Measurements from ENCODE around the gene CYP46A1.

DNA sequence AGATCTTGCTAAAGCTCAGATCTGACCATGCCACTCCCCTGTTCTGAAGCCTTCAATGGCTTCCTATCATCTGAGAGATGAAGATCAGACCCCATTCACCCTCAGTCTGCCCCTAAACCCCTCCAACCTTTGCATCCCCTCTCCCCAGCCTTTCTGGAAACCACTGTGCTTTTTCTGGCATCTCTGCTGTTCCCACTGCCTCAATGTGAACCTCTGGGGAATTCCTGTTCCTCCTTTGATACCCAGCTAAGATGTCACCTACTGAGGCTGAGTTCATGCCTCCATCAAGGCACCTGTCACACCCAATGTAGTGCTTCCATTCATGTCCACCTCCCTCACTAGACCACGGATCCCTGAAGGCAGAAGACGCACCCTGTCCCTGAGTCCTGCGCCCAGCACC is 19.3 kb downstream of the CYP46A1 start:
- no peak for TF ChIP-seq POLR2AphosphoS5 (IDR thresholded peaks at IDR 0.05; ENCODE audit: low read depth, low read length)
- TF ChIP-seq REST (IDR thresholded peaks at IDR 0.05; ENCODE audit: insufficient read depth in 1 of 2, low read depth in 2 of 2, low read length in 2 of 2) = no peak
- no peak for TF ChIP-seq TAF1 (IDR thresholded peaks at IDR 0.05; ENCODE audit: borderline replicate concordance, insufficient read depth, low read length)
